Activated CD4-positive, alpha-beta T cell treated with anti-CD3 and anti-CD28 coated beads, Interleukin-10, Interleukin-2, amounts not matched to agents 100 ng/mL and 50 ng/mL, durations not matched to agents 16 hours and 8 hours (primary cell): Measurements from ENCODE around the gene PHTF2.
A peak's percentile ranks its signal among the peaks of the same experiment; 100 is the strongest.
"Not testable (repeated sequence)": the region's sequence is repeated elsewhere in the genome, so short reads cannot be mapped to it uniquely, and the experiment has no call there.

Experiments used
- DNase-seq: peaks from one replicate; pipeline ENCODE4 v3.0.0-alpha.2; 2020

The PHTF2 gene

GRCh38 chr7:77798394-77799077 lies at the start of gene PHTF2, which contains the start of gene TMEM60:
Gene PHTF2 (plus strand): TSS chr7:77798773.
Gene TMEM60 (minus strand): TSS chr7:77798434. CDS start chr7:77794373, 4,061 bp downstream.
- peak; percentile 98 for DNase-seq

DNA sequence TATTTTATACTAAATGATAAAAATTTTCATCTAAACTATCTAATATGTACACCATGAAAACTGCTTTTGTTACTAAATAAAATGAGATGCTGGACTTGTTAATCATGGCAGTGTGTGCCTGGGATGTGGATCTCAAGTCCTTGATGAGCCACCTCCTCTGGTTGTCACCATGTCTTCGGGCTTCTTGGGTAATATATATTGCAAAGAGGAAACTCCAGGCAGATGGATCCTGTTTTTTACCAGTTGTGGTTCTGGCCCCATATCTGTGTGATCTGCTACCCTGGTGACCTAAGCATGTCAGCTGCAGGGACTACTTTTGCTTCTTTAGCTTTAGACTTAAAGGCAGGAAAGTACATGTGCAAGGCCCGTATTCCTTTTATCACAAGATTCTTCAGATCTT lies 46.6 kb upstream of the PHTF2 start:
- DNase-seq: no peak

DNA sequence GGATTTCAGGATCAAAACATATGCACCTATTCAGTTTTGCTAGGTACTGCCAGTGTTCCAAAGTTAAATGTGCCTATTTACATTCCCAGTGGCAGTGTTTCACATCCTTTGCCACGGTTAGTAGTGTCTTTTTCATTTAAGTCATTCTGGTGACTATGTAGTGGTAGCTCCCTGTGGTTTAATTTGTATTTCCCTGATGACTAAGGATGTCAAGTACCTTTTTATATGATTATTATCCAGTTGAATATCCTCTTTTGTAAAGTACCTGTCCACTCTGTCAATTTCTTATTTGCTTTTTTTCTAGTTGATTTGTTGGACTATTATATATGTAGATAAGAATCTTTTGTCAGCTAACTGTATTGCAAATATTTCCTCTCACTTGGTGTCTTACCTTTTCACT lies 45.4 kb upstream of the PHTF2 start:
- no peak for DNase-seq

DNA sequence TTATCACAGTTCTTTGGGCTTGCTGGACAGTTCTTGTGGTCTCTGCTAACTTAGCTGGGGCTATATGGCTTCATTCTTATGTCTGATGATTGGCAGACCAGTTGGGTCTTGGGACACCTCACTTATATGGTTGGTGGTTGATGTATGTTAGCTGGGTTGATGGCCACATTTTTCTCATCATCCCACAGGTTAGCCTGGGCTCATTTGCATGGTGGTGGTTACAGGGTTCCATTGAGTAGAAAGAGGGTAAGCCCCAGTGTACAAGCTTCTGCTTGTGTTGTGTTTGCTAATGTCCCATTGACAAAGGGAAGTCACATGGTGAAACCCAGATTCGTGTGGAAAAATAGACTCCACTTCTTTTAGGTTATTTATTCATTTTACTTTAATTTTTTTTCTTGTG lies 41.0 kb upstream of the PHTF2 start:
- DNase-seq: peak; percentile 6

GRCh38 chr7:77759294-77759889 lies 39.2 kb upstream of the PHTF2 start:
- DNase-seq: peak; percentile 77

- DNase-seq: no peak
Measured at GRCh38 chr7:77760809-77761453, 37.6 kb upstream of the PHTF2 start.

DNA sequence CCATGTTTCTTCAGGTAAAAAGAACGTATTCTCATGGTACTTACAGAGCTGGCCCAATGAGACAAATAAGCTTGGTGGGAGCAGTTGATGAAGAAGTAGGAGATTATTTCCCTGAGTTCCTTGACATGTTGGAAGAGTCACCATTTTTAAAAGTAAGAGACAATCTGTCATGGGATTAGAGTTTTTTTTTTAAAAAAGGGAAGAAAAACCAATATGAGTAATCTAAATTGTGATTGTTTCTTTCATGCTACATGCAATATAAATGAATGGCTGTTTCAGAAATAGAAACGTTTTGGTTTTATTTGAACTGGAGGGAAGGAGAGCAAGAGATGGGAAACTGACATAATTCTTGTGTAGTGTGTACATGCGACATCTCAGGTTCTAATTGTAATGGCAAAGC lies 33.1 kb upstream of the PHTF2 start:
- DNase-seq: no peak

GRCh38 chr7:77765906-77766800 lies 32.4 kb upstream of the PHTF2 start:
- no peak for DNase-seq

DNA sequence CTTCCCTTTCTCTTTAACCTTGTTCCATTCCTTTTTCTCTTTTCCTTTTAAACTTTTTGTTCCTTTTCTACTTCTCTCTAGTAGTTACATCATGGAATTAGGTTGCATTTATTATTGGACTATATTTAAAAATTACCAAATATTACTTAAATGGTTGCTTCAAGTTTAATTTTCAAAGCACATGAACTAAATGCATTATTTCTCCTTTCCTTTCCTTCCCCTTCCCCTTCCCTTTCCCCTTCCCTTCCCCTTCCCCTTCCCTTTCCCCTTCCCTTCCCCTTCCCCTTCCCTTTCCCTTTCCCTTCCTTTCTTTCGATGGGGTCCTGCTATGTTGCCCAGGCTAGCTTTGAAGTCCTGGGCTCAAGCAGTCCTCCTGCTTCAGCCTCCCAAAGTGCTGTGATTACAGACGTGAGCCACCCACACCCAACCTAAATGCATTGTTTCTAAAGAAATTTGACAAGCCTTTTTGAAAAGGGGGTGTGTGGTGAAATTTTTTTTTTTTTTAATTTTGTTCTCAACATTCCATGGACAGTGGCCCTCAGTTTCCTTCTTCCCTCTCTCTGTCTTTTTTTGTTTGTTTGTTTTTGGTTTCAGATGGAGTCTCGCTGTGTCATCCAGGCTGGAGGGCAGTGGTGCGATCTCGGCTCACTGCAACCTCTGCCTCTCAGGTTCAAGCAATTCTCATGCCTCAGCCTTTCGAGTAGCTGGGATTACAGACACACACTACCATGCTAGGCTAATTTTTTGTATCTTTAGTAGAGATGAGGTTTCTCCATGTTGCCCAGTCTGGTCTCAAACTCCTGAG lies 31.6 kb upstream of the PHTF2 start:
- no peak for DNase-seq

DNA sequence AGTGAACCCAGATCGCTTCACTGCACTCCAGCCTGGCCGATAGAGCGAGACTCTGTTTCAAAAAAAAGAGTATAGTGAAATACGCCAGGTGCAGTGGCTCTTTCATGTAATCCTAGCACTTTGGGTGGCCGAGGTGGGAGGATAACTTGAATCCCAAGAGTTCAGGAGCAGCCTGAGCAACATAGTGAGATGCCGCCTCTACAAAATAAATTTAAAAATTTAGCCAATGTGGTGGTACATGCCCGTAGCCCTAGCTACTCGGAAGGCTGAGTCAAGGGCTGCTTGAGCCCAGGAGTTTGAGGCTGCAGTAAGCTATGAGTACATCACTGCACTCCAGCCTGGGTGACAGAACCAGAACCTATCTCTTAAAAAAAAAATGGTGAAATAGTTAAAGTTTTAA lies 28.3 kb upstream of the PHTF2 start:
- no peak for DNase-seq

DNA sequence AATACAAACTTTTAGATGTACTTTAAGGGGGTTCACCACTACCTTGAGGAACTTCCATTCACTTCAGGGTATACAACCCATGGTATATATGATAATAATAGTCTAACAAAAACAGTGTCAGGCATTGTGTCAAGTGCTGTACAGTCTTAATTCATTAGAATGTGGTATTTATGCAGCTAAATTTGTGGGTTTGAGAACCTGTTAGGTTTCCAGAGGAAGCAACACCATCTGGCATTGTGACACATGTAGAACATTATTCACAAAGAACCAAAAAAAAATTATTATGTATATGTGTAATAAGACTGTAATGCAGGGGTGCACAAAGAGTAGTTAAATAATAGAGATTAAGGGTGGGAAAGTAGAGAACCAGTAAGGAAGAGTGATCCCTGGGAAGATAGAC lies 26.7 kb upstream of the PHTF2 start:
- DNase-seq: no peak

- DNase-seq: no peak
Measured at GRCh38 chr7:77778535-77778934, 20.0 kb upstream of the PHTF2 start.

DNA sequence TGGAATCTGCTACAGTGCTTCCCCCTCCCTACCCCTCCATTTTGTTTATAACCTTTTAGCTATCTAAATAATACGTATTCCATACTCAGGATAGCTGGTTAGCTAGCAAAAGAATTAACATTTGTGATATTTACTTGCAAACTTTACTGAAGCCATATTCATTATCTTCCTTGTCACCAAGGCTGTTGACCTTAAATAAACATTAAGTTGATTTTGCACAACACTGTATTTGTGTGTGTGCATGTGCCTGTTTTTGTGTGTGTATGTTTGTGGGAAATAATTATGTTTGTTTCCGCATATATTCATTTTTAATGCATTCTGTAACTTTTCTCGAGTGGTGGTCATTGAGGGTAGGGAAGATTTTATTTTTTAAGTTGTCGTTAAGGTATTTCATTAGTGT lies 16.2 kb upstream of the PHTF2 start:
- no peak for DNase-seq

- no peak for DNase-seq
Measured at GRCh38 chr7:77783111-77783510, 15.5 kb upstream of the PHTF2 start.

DNA sequence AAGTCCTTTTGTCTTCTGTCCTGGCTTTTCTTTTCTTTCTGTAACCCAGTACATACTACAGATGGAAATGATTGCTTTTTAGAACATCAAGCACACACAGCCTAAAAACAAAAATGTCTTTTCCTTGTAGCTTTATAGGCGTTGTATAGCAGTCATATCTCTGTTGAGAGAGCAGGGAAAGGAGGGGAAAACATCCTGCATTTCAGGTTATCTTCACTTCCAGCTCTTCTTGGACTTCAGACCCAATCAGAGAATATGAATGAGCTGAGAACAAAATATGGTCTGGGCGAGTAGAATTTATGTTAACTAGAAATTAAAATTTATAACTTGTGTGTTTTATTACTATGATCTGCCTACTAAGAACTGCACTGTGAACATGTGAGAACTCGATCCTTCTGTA lies 15.0 kb upstream of the PHTF2 start:
- no peak for DNase-seq

DNA sequence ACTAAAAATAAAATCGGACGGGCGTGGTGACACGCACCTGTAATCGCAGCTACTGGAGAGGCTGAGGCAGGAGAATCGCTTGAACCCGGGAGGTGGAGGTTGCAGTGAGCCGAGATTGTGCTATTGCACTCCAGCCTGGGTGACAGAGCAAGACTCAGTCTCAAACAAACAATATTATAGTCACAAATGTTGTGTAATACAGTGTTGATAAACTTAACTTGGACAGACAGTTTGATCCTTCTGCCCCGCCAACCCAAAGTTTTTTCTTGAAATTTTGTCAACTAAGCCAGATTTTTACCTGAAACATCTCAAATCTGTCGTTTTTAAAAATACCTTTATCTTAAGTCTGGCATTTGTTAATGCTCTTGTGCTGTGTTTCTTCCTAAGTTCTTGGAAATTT lies 14.1 kb upstream of the PHTF2 start:
- DNase-seq: not testable (repeated sequence)

GRCh38 chr7:77786018-77786417 lies 12.6 kb upstream of the PHTF2 start:
- DNase-seq: no peak

GRCh38 chr7:77786741-77787140 lies 11.8 kb upstream of the PHTF2 start:
- DNase-seq: no peak

DNA sequence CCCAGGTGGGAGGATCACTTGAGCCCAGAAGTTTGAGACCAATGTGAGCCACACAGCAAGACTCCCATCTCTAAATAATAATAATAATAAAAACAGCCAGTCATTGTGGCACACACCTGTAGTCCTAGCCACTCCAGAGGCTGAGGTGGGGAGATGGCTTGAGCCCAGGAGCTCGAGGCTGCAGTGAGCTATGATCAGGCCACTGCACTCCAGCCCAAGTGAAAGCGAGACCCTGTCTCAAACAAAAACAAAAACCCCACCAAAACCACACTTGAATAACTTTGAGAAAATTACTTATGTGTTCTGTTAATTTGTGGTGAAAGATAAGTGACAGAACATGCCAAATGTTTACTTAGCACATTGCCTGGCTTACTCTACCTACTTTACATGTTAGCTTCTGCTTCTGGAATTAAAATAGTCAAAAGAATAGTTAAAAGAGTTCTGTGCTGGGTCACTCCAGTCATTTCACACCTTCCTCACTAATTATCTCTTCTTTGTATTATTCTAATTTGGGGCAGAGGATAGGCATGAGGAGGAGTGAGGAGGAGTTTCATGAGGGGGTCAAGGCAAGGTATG lies 10.2 kb upstream of the PHTF2 start:
- DNase-seq: no peak

DNA sequence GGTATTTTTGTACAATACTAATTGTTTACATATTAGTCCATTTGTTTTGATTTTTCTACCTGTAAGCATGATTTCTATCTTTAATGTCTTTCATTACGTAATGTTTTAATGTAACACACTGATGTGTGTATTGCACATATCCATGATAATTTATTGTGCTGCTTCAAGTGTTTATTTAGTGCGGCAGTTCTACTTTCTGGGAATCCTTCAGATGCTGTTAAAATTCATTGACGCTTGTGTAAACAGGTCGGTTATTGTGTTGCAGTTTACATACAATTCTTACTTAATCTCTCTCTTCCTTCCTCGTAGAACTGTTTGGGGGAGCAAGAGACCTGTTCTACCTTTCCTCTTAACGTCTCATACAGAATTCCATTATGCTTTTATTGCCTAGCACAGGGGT lies 7.2 kb upstream of the PHTF2 start:
- DNase-seq: no peak

DNA sequence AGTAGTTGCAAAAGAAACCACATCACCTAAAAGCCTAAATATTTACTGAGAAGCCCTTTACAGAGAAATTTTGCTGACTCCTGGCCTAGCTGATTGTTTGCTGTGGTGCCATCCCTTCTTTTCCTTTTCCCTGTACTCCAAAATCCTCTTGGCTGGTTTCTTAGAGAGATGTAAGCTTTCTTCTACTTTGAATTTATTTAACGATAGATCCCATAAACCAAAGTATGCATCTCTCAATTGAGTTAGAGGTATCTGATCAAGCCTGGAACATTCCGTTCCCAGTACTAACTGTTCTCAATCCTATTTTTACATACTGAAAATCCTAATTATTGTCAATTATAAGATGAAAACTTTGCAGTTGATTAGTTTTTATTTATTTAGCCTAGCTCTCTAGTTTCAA lies 6.6 kb upstream of the PHTF2 start:
- no peak for DNase-seq

DNA sequence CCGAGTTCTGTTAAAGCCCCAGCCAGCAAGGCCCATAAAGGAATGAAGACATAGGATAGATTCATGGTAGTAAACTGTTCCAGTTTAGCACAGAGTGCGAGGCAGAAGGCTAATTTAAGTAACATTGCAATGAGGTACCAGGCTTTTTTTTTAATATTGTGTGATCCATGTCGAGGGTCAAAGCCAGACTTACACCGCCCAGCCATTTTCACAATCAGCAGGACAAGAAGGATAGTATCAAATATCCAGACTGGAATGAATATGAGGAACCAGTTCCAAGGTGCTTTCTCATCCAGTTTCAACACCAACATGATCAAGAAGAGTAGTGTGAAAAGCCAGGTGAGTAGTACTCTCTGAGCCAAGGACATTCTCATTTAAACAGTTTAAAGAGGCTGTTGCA lies 4.6 kb upstream of the PHTF2 start:
- no peak for DNase-seq
